HEK293T (cell line): Measurements from ENCODE around the gene PNN.
"Not testable (repeated sequence)": the region's sequence is repeated elsewhere in the genome, so short reads cannot be mapped to it uniquely, and the experiment has no call there.

Experiments used
- CTCF ChIA-PET: fragments of 350-600 bp; formaldehyde crosslinking; extraction: SDS; loops from one replicate; lab custom pipeline; 2021; ENCODE audit warnings: antibody characterized with exemption, inconsistent platforms; lab: Yijun Ruan, JAX
- POLR2A ChIA-PET: fragments of 350-600 bp; formaldehyde crosslinking; extraction: SDS; loops from one replicate; lab custom pipeline; 2020; ENCODE audit warnings: antibody characterized with exemption, inconsistent platforms; lab: Yijun Ruan, JAX
- DNase-seq: peaks from one replicate; pipeline ENCODE4 v3.0.0; 2012; ENCODE audit warnings: mixed read lengths; ENCODE audit errors: extremely low spot score
- ARNT ChIP-seq: fragments of 450-650 bp; IDR thresholded peaks from 2 replicates; pipeline ENCODE4 v1.6.1; 2017; ENCODE audit warnings: mild to moderate bottlenecking
- BHLHE40 ChIP-seq: fragments of 450-650 bp; IDR thresholded peaks from 2 replicates; pipeline ENCODE4 v1.6.1; 2016; ENCODE audit warnings: mild to moderate bottlenecking, moderate library complexity, borderline replicate concordance
- CTBP1 ChIP-seq: fragments of 450-650 bp; IDR thresholded peaks from 2 replicates; pipeline ENCODE4 v1.6.1; 2016; ENCODE audit warnings: borderline replicate concordance
- ELF4 ChIP-seq: fragments of 450-650 bp; IDR thresholded peaks from 2 replicates; pipeline ENCODE4 v1.6.1; 2017; ENCODE audit warnings: antibody characterized with exemption
- FOXA1 ChIP-seq: fragments of 450-650 bp; IDR thresholded peaks from 2 replicates; pipeline ENCODE4 v1.6.1; 2016; ENCODE audit warnings: mild to moderate bottlenecking
- FOXK2 ChIP-seq: fragments of 450-650 bp; IDR thresholded peaks from 2 replicates; pipeline ENCODE4 v1.6.1; 2016; ENCODE audit warnings: mild to moderate bottlenecking
- FOXM1 ChIP-seq: fragments of 450-650 bp; IDR thresholded peaks from 2 replicates; pipeline ENCODE4 v1.6.1; 2017; ENCODE audit warnings: mild to moderate bottlenecking, borderline replicate concordance
- HDGF ChIP-seq: fragments of 450-650 bp; IDR thresholded peaks from 2 replicates; pipeline ENCODE4 v1.6.1; 2017; ENCODE audit warnings: antibody characterized with exemption, borderline replicate concordance
- L3MBTL2 ChIP-seq: fragments of 450-650 bp; conservative IDR thresholded peaks from 2 replicates; pipeline ENCODE4 v1.6.1; 2016; ENCODE audit warnings: mild to moderate bottlenecking
- LEF1 ChIP-seq: fragments of 450-650 bp; IDR thresholded peaks from 2 replicates; pipeline ENCODE4 v1.6.1; 2017; ENCODE audit warnings: mild to moderate bottlenecking, borderline replicate concordance
- NFRKB ChIP-seq: fragments of 450-650 bp; IDR thresholded peaks from 2 replicates; pipeline ENCODE4 v1.6.1; 2016; ENCODE audit warnings: mild to moderate bottlenecking, moderate library complexity
- SP1 ChIP-seq: fragments of 450-650 bp; IDR thresholded peaks from 2 replicates; pipeline ENCODE4 v1.6.1; 2017
- SUZ12 ChIP-seq: fragments of 450-650 bp; IDR thresholded peaks from 2 replicates; pipeline ENCODE4 v1.6.1; 2016; ENCODE audit warnings: mild to moderate bottlenecking
- TARDBP ChIP-seq: fragments of 450-650 bp; IDR thresholded peaks from 2 replicates; pipeline ENCODE4 v1.6.1; 2016
- ZNF384 ChIP-seq: fragments of 450-650 bp; IDR thresholded peaks from 2 replicates; pipeline ENCODE4 v1.6.1; 2016
- TF ChIP-seq, protein P1 (sequence below): fragments of 450-650 bp; IDR thresholded peaks from 2 replicates; pipeline ENCODE4 v1.6.1; 2016

The PNN gene

DNA sequence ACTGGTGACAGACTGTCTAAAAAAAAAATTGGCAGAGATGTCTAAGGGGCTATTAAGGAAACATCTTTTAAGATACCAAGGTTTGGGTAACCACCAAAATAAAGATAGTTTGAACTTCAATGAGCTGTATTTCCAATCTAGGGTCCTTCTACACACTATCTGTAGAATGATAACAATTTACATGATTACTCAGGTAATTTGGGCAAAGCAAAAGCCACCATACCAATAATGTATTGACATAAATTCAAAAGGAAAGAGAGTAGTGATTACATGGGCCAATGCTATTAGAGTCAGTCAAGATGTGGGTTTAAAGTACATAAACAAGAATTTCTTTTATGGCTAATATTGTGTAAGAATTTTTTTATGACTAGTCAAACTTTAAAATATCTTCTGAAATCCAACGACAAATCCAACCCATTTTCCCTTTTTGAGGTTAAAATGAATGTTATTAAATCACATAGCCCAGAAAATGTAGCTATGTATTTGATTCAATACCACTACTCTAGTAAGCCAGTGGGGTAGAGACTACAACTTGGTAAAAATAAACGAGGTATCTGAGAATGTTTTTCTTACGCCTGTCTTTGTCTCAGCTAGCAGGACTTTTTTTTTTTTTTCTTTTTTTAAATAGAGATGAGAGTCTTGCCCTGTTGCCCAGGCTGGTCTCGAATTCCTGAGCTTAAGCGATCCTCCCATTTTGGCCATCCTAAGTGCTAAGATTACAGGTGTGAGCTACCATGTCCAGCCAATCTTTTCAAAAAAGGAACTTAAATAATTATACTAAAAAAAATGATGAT lies 10.4 kb downstream of the PNN start:
- ChIA-PET POLR2A (interaction anchor here (0.6 to 7.2 kb wide), 5 partner anchors 10 to 247 kb away, joined by 3 to 51 read pairs (median 5); partner anchors contain the start of genes FBXO33, PNN and TRAPPC6B), CTCF (no interaction called here)
- TF ChIP-seq LEF1 (no peak), ELF4 (no peak), SP1 (no peak), NFRKB (no peak; the same call in 1 of the 2 replicates), CTBP1 (no peak), HDGF (no peak), TARDBP (no peak), L3MBTL2 (no peak), ARNT (no peak), FOXA1 (no peak), FOXK2 (no peak), SUZ12 (no peak), FOXM1 (no peak)
- DNase-seq, result no peak

DNA sequence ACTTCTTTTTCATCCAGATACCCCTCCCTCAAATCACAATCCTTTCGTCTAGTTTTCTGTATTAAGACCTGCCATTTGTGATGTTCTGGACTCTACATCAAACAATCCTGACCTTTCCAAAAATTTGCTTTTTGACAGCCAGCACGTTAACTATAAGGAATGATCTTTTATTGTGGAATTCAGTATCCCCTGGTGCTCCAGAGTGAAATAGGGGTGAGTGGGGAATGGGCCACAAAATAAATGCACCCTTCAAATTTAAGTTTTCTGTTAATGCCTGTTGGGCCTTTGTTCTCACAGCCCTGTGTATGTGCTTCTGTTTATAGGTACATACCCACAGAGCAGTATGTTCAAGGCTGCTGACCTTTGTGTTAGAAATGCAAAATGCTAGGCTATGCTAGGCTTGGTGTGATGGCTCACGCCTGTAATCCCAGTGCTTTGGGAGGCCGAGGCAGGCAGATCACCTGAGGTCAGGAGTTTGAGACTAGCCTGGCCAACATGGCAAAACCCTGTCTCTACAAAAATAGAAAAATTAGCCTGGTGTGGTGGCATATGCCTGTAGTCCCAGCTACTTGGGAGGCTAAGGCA lies 12.0 kb downstream of the PNN start:
- CTCF ChIA-PET, result no interaction called here
- no peak for TF ChIP-seq HDGF
- TF ChIP-seq, protein P1, sequence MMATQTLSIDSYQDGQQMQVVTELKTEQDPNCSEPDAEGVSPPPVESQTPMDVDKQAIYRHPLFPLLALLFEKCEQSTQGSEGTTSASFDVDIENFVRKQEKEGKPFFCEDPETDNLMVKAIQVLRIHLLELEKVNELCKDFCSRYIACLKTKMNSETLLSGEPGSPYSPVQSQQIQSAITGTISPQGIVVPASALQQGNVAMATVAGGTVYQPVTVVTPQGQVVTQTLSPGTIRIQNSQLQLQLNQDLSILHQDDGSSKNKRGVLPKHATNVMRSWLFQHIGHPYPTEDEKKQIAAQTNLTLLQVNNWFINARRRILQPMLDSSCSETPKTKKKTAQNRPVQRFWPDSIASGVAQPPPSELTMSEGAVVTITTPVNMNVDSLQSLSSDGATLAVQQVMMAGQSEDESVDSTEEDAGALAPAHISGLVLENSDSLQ, result no peak
- POLR2A ChIA-PET, result interaction anchor here (1.6 kb wide), 1 partner anchor 12 kb away, joined by 4 read pairs; the partner anchor contains the start of gene PNN
- no peak for DNase-seq

DNA sequence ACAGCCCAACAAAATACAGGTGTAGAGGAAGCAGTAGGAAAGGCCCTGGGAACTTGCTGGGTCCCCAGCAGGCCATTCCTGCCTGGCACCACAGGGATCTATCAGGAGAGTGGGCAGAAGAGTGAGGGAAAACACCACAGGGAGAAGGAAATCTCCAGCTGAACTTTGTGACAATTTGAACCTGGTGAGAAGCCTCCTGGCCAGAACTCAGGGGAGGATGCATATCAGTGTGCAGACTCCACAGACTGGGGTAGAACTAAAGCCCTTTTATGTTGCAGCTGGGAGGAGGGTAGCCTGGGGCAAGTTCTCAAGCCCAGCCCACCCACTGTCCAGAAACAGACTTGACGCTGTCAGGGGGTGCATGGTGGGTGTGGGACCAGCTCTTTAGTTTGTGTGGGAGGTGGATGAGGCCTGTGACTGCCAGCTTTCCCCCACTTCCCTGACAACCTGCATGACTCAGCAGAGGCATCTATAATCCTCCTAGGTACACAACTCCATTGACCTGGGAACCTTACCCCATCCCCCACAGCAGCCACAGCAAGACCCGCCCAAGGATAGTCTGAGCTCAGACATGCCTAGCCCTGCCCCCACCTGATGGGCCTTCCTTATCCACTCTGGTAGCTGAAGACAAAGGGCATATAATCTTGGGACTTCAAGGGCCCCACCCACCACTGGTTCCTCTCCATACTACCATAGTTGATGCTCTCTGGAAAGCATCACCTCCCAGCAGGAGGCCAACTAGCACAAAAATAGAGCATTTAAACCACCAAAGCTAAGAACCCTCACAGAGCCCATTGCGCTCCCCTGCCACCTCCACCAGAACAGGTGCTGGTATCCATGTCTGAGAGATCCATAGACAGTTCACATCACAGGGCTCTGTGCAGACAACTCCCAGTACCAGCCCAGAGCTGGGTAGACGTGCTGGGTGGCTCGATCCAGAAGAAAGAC lies 28.9 kb downstream of the PNN start:
- POLR2A ChIA-PET, result interaction anchor here (1.0 kb wide), 1 partner anchor 34 kb away, joined by 3 read pairs; the partner anchor contains the start of gene TRAPPC6B
- no peak for TF ChIP-seq ELF4
- no peak for DNase-seq
- CTCF ChIA-PET, result no interaction called here

DNA sequence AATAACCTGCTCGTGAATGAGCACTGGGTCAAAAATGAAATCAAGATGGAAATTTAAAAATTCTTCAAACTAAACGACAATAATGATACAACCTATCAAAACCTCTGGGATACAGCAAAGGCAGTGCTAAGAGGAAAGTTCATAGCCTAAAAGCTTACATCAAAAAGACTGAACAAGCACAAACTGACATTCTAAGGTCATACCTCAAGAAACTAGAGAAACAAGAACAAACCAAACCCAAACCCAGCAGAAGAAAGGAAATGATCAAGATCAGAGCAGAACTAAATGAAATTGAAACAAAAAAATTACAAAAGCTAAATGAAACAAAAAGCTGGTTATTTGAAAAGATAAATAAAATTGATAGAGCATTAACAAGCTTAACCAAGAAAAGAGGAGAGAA lies 32.4 kb downstream of the PNN start:
- CTCF ChIA-PET, result not testable (repeated sequence)

DNA sequence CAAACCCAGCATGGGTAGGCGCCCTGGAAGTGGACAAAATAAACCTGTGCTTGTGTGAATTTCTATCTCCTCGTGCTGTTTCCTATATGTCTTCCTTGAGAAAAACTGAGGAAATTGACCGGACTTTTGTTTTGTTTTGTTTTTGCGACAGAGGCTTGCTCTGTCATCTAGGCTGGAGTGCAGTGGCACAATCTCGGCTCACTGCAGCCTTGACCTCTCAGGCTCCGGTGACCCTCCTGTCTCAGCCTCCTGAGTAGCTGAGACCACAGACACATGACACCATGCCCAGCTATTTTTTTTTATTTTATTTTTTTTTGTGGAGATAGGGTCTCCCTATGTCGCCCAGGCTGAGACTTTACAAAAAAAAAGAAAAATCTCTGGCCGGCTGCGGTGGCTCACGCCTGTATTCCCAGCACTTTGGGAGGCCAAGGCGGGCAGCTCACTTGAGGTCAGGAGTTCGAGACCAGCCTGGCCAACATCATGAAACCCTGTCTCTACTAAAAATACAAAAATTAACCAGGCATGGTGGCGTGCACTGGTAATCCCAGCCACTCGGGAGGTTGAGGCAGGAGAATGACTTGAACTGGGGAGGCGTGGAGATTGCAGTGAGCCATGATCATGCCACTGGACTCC lies 36.2 kb downstream of the PNN start:
- ChIA-PET POLR2A (no interaction called here), CTCF (no interaction called here)
- TF ChIP-seq FOXA1 (no peak), SP1 (no peak), ZNF384 (no peak), HDGF (no peak), CTBP1 (no peak), L3MBTL2 (no peak), ARNT (no peak), TARDBP (no peak), LEF1 (no peak), FOXM1 (no peak), BHLHE40 (no peak), NFRKB (no peak)
- TF ChIP-seq, protein P1, result no peak
- no peak for DNase-seq

More for the DNA sequence above, 32.4 kb downstream of the PNN start:
- DNase-seq, POLR2A ChIA-PET: not testable (repeated sequence)

DNA sequence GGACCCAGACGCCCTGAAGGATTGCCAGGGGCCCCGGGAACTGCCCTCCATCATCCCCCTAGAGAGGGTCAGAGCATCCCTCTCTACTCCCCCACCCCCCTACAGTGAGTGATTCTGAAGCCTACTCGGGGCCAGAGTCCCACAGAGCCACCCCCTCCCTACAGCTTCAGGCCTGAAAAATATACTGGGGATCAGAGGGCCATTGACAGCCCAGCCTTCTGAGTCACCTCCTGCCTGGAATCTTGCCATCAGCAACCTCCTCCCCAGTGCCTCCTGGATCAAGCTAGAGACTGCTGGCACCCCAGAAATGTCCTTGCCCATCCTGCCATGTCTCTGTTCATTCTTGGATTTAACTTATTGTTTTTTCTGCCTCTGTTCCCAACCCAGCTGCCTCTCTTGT lies 37.0 kb downstream of the PNN start:
- CTCF ChIA-PET, result no interaction called here
- no peak for DNase-seq
- POLR2A ChIA-PET, result no interaction called here
- no peak for TF ChIP-seq ELF4
- no peak for TF ChIP-seq NFRKB
- TF ChIP-seq HDGF, result no peak
- no peak for TF ChIP-seq BHLHE40

DNA sequence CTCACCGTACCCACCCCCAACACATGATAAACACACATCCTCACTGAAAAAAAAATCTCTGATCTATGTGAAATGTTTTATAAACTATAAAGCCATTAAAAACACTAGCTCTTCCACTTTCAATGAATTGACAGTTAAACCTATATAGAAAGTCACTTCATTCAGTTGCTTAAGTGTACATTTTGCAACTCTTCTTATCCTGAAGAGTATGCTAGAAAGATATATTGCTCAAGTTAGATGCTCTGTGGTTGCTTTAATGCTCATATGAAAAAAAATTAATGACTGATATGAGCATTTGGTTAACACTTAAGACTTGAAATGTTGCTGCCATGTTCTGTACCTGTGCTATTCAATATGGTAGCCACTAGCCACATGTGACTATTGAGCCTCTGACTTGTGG lies 37.6 kb downstream of the PNN start:
- POLR2A ChIA-PET, result no interaction called here
- TF ChIP-seq ELF4, result no peak
- no peak for TF ChIP-seq SUZ12
- TF ChIP-seq LEF1, result no peak
- no peak for TF ChIP-seq SP1
- TF ChIP-seq, protein P1, result no peak
- no peak for TF ChIP-seq ARNT
- no peak for TF ChIP-seq HDGF
- TF ChIP-seq ZNF384, result no peak
- TF ChIP-seq FOXM1, result no peak
- TF ChIP-seq TARDBP, result no peak
- TF ChIP-seq NFRKB, result no peak
- no peak for TF ChIP-seq BHLHE40
- no peak for TF ChIP-seq FOXA1
- TF ChIP-seq L3MBTL2, result no peak
- no peak for TF ChIP-seq CTBP1
- CTCF ChIA-PET, result no interaction called here

More for the DNA sequence above, 37.6 kb downstream of the PNN start:
- no peak for DNase-seq
